Activated T-helper 1 cell treated with anti-CD3 and anti-CD28 coated beads, Interleukin-12 subunit alpha, Interleukin-12 subunit beta, Interleukin-2, Interleukin-4 antibody, amounts not matched to agents 30 ng/mL and 10 ng/mL and 1 ng/mL, durations not matched to agents 14 hours and 24 hours and 36 hours (primary cell): Measurements from ENCODE around the gene DEFB129. TPM values are rescaled to one million over a fixed set of nuclear protein-coding genes. Genes with fewer than 3 reads are reported as not detected.
"Not testable (repeated sequence)": the region's sequence is repeated elsewhere in the genome, so short reads cannot be mapped to it uniquely, and the experiment has no call there.

Experiments used
- DNase-seq: peaks from one replicate; pipeline ENCODE4 v3.0.0; 2021; ENCODE audit warnings: low spot score
- H3K27ac Mint-ChIP-seq: one replicate; pipeline ENCODE4 v1.8.0; 2021; ENCODE audit warnings: mild to moderate bottlenecking, mixed read lengths
- H3K27me3 Mint-ChIP-seq: one replicate; pipeline ENCODE4 v1.8.0; 2022; ENCODE audit warnings: mild to moderate bottlenecking, moderate library complexity, mixed read lengths; ENCODE audit not compliant: insufficient read depth
- H3K36me3 Mint-ChIP-seq: one replicate; pipeline ENCODE4 v1.8.0; 2021; ENCODE audit warnings: low read depth, mixed read lengths
- H3K4me1 Mint-ChIP-seq: one replicate; pipeline ENCODE4 v1.8.0; 2021; ENCODE audit warnings: low read depth, mixed read lengths
- H3K4me3 Mint-ChIP-seq: one replicate; pipeline ENCODE4 v1.8.0; 2021; ENCODE audit warnings: mild to moderate bottlenecking, moderate library complexity, mixed read lengths
- H3K9me3 Mint-ChIP-seq: one replicate; pipeline ENCODE4 v1.8.0; 2021; ENCODE audit warnings: mixed read lengths
- intact Hi-C: fragments of 100-400 bp; cut with micrococcal nuclease; formaldehyde crosslinking; loops from one replicate; pipeline ENCODE4 v1.15.1; 2024
- total RNA-seq: library from RNA; stranded (reverse); gene quantifications from 2 replicates; pipeline ENCODE4 v1.2.3, GENCODE V29; 2022

The DEFB129 gene
- total RNA-seq, result not detected in 2 replicates

- Mint-ChIP-seq H3K36me3 (no peaks in the 10 kb centered on the region), H3K4me1 (peaks cover 29% of the 10 kb centered on the region), H3K4me3 (no peak within 1 kb of the TSS), H3K27me3 (peaks cover 15% of the 10 kb centered on the region), H3K9me3 (peaks cover under 1% of the 10 kb centered on the region), H3K27ac (no peak within 1 kb of the TSS)
- intact Hi-C loops, result no loop called here
- DNase-seq, result no peak
These were observed at the start of gene DEFB129 for GRCh38 chr20:226958-227357. Gene DEFB129, plus strand, starts transcription at chr20:227258. Its CDS starts 31 bp downstream, at chr20:227289.

GRCh38 chr20:184288-184687 lies 42.8 kb upstream of the DEFB129 start:
- intact Hi-C loops, result no loop called here
- Mint-ChIP-seq H3K4me1 (peaks cover 9% of the 10 kb centered on the region), H3K4me3 (no peak overlapping the region), H3K9me3 (peaks cover 17% of the 10 kb centered on the region), H3K27ac (no peak overlapping the region), H3K27me3 (peaks cover 31% of the 10 kb centered on the region), H3K36me3 (no peaks in the 10 kb centered on the region)
- DNase-seq, result no peak

- peaks cover 20% of the 10 kb centered on the region for H3K9me3 Mint-ChIP-seq
- no peak overlapping the region for H3K27ac Mint-ChIP-seq
- no peaks in the 10 kb centered on the region for H3K36me3 Mint-ChIP-seq
- H3K27me3 Mint-ChIP-seq, result peaks cover 21% of the 10 kb centered on the region
- intact Hi-C loops, result no loop called here
- H3K4me1 Mint-ChIP-seq, result peaks cover 9% of the 10 kb centered on the region
- DNase-seq, result no peak
- H3K4me3 Mint-ChIP-seq, result no peak overlapping the region
These were observed 39.3 kb upstream of the DEFB129 start for GRCh38 chr20:187733-188132.

GRCh38 chr20:189611-190010 lies 37.4 kb upstream of the DEFB129 start, which contains the start of gene DEFB128:
Gene DEFB128, minus strand, starts transcription at chr20:189711. Its CDS starts 88 bp downstream, at chr20:189623.
- intact Hi-C loops, result no loop called here
- H3K9me3 Mint-ChIP-seq, result peaks cover 8% of the 10 kb centered on the region
- H3K36me3 Mint-ChIP-seq, result no peaks in the 10 kb centered on the region
- no peak within 1 kb of the TSS for H3K4me3 Mint-ChIP-seq
- DNase-seq, result no peak
- peaks cover 3% of the 10 kb centered on the region for H3K4me1 Mint-ChIP-seq
- peaks cover 18% of the 10 kb centered on the region for H3K27me3 Mint-ChIP-seq
- H3K27ac Mint-ChIP-seq, result no peak within 1 kb of the TSS

- Mint-ChIP-seq H3K27me3 (peaks cover 20% of the 10 kb centered on the region), H3K27ac (no peak overlapping the region), H3K4me1 (no peaks in the 10 kb centered on the region), H3K9me3 (no peaks in the 10 kb centered on the region), H3K4me3 (no peak overlapping the region), H3K36me3 (no peaks in the 10 kb centered on the region)
- no peak for DNase-seq
- intact Hi-C loops, result no loop called here
These were observed 28.8 kb upstream of the DEFB129 start for GRCh38 chr20:198225-198624.

GRCh38 chr20:199996-200395 lies 27.1 kb upstream of the DEFB129 start:
- no peak for DNase-seq
- Mint-ChIP-seq H3K4me3 (no peak overlapping the region), H3K36me3 (no peaks in the 10 kb centered on the region), H3K9me3 (no peaks in the 10 kb centered on the region), H3K27me3 (peaks cover 20% of the 10 kb centered on the region), H3K27ac (no peak overlapping the region), H3K4me1 (no peaks in the 10 kb centered on the region)
- intact Hi-C loops, result no loop called here

- intact Hi-C loops, H3K36me3 Mint-ChIP-seq, DNase-seq, H3K4me3 Mint-ChIP-seq, H3K9me3 Mint-ChIP-seq, H3K4me1 Mint-ChIP-seq, H3K27ac Mint-ChIP-seq: not testable (repeated sequence)
- H3K27me3 Mint-ChIP-seq, result peaks cover 14% of the 10 kb centered on the region
These were observed 23.4 kb upstream of the DEFB129 start for GRCh38 chr20:203630-204029.

GRCh38 chr20:208942-209566 lies 18.0 kb upstream of the DEFB129 start:
- H3K36me3 Mint-ChIP-seq, result no peaks in the 10 kb centered on the region
- H3K27me3 Mint-ChIP-seq, result peaks cover 10% of the 10 kb centered on the region
- H3K4me1 Mint-ChIP-seq, result no peaks in the 10 kb centered on the region
- H3K4me3 Mint-ChIP-seq, result no peak overlapping the region
- peak; percentile 8 for DNase-seq
- intact Hi-C loops, result loop anchor here (1.0 kb wide), 3 partner anchors 28 to 121 kb away; no protein-coding TSS in a partner anchor
- H3K9me3 Mint-ChIP-seq, result no peaks in the 10 kb centered on the region
- no peak overlapping the region for H3K27ac Mint-ChIP-seq

GRCh38 chr20:210809-211502 lies 16.1 kb upstream of the DEFB129 start:
- H3K4me1 Mint-ChIP-seq, result no peaks in the 10 kb centered on the region
- intact Hi-C loops, result no loop called here
- DNase-seq, result no peak
- peaks cover 7% of the 10 kb centered on the region for H3K27me3 Mint-ChIP-seq
- no peaks in the 10 kb centered on the region for H3K36me3 Mint-ChIP-seq
- H3K27ac Mint-ChIP-seq, result no peak overlapping the region
- no peaks in the 10 kb centered on the region for H3K9me3 Mint-ChIP-seq
- no peak overlapping the region for H3K4me3 Mint-ChIP-seq

GRCh38 chr20:214383-214782 lies 12.7 kb upstream of the DEFB129 start:
- Mint-ChIP-seq H3K4me3 (no peak overlapping the region), H3K4me1 (no peaks in the 10 kb centered on the region), H3K36me3 (no peaks in the 10 kb centered on the region), H3K27me3 (peaks cover 8% of the 10 kb centered on the region), H3K9me3 (no peaks in the 10 kb centered on the region), H3K27ac (no peak overlapping the region)
- no peak for DNase-seq
- intact Hi-C loops, result no loop called here

- H3K27ac Mint-ChIP-seq, result no peak overlapping the region
- DNase-seq, result no peak
These were observed 11.3 kb upstream of the DEFB129 start for GRCh38 chr20:215796-216195.

GRCh38 chr20:217266-217665 lies 9.8 kb upstream of the DEFB129 start:
- H3K9me3 Mint-ChIP-seq, result no peaks in the 10 kb centered on the region
- DNase-seq, result no peak
- no peak overlapping the region for H3K4me3 Mint-ChIP-seq
- H3K27ac Mint-ChIP-seq, result no peak overlapping the region
- peaks cover 29% of the 10 kb centered on the region for H3K27me3 Mint-ChIP-seq
- no peaks in the 10 kb centered on the region for H3K4me1 Mint-ChIP-seq
- no peaks in the 10 kb centered on the region for H3K36me3 Mint-ChIP-seq
- intact Hi-C loops, result no loop called here

More at GRCh38 chr20:215796-216195, 11.3 kb upstream of the DEFB129 start:
- Mint-ChIP-seq H3K4me1 (no peaks in the 10 kb centered on the region), H3K36me3 (no peaks in the 10 kb centered on the region), H3K9me3 (no peaks in the 10 kb centered on the region), H3K27me3 (peaks cover 19% of the 10 kb centered on the region), H3K4me3 (no peak overlapping the region)
- intact Hi-C loops, result no loop called here

GRCh38 chr20:219290-220115 lies 7.6 kb upstream of the DEFB129 start:
- no peak overlapping the region for H3K27ac Mint-ChIP-seq
- H3K4me1 Mint-ChIP-seq, result no peaks in the 10 kb centered on the region
- no peaks in the 10 kb centered on the region for H3K36me3 Mint-ChIP-seq
- intact Hi-C loops, result no loop called here
- peaks cover 38% of the 10 kb centered on the region for H3K27me3 Mint-ChIP-seq
- H3K9me3 Mint-ChIP-seq, result no peaks in the 10 kb centered on the region
- H3K4me3 Mint-ChIP-seq, result no peak overlapping the region
- no peak for DNase-seq
